Ishikawa (cell line): ENCODE results near the gene TSPAN4.

Experiments used
- CEBPB ChIP-seq: IDR thresholded peaks from 2 replicates; pipeline ENCODE4 v1.6.1; 2012
- CREB1 ChIP-seq: IDR thresholded peaks from 2 replicates; pipeline ENCODE4 v1.6.1; 2012; ENCODE audit warnings: low read depth
- EP300 ChIP-seq: IDR thresholded peaks from 2 replicates; pipeline ENCODE4 v1.6.1; 2012; ENCODE audit warnings: borderline replicate concordance
- TAF1 ChIP-seq: IDR thresholded peaks from 2 replicates; pipeline ENCODE4 v1.6.1; 2012; ENCODE audit warnings: low read depth, mild to moderate bottlenecking
- TCF12 ChIP-seq: IDR thresholded peaks from 2 replicates; pipeline ENCODE4 v1.6.1; 2012; ENCODE audit warnings: low read depth
- TF ChIP-seq, protein P1 (sequence below): IDR thresholded peaks from 2 replicates; pipeline ENCODE4 v1.6.1; 2012

DNA sequence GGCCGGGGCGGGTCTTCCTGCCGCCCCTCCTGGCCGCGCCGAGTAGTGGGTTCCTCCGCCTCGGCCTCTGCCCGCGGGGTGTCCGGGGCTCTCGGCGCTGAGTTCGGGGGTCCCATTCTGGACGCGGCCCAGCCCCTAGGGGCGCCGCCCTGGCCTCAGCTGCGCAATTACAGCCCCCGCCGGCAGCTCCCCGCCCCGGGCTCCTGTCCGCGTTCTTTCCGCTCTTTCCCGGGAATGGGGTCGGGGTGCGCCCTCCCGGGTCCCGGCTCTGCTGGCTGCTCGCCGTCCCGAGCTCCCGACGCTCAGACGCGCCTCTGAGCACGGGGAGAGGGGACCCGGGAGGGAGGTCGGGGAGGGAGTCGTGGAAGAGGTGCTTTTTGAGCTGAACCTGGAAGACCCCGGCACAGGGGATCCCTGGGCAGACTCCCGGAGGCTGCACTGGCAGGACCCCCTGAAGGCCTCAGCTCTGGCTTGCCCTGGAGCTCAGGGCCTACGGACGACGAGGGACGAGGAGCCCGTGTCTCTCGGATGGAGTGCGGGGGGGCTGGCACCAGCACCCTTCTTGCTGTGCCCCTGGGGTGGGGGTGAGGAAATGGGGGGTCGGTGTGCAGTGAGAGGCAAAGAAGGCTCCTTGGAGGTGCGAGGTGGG is 558 bp downstream of the TSPAN4 start:
- TF ChIP-seq TAF1: no peak
- no peak for TF ChIP-seq EP300
- TF ChIP-seq CREB1: no peak
- TF ChIP-seq TCF12: no peak
- TF ChIP-seq, protein P1, sequence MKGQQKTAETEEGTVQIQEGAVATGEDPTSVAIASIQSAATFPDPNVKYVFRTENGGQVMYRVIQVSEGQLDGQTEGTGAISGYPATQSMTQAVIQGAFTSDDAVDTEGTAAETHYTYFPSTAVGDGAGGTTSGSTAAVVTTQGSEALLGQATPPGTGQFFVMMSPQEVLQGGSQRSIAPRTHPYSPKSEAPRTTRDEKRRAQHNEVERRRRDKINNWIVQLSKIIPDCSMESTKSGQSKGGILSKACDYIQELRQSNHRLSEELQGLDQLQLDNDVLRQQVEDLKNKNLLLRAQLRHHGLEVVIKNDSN: no peak
- no peak for TF ChIP-seq CEBPB
